GM18498 (cell line): Measurements from ENCODE around the gene FYB2.

Experiments used
- ATAC-seq: cut with Tn5 transposase; IDR thresholded peaks from one replicate; pipeline ENCODE4 v1.9.1; 2021; ENCODE audit warnings: mild to moderate bottlenecking, moderate library complexity; ENCODE audit not compliant: unreplicated experiment

Gene FYB2

DNA sequence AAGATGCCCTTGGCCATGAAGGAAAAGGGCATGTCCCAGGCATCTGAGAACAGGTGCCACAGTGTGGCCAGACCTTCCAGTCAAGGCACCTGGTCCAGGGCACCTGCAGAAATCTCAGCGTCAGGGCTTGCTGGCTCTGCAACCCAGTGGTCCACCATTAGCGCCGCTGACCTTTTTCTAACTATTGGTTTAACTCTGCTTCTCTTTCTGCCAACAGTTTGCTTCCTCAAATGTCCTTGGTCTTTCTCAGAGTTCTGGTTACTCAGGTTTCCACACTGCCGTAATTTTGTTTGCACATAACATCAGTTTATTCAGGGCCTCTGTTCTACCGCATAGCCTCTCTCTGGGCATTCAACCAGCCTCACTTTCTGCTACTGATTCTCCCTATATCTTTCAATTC lies 16.5 kb upstream of the FYB2 start:
- ATAC-seq = no peak

DNA sequence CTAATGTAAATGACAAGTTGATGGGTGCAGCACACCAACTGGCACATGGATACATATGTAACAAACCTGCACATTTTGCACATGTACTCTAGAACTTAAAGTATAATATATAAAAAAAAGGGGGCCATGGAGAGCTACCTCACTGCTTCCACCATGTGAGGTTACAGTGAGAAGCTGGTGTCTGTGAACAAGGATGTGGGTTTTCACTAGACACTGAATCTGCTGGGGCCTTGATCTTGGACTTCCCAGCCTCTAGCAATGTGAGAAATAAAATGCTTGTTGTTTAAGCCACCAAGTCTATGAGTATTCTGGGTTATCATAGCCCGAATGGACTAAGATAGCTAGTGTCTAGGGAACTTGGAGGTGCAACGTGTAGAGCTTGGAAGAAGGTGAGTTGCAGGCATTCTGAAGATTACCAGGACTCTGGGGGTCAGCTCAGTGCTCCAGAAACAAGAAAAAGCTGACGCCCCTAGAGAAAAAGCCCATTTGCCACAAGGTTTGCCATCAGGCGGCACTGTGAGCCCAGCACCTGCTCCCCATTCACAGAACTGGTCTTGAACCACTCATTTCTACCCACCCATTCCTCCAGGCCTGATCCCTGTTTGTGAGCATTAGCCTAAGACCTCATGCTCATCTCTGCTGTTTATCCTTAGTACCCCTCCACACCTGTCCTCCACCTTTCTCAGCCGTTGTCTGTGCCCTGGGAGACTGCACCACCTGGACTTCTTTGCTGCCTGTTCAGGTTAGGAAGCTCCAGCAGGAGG lies 15.1 kb upstream of the FYB2 start:
- no peak for ATAC-seq

DNA sequence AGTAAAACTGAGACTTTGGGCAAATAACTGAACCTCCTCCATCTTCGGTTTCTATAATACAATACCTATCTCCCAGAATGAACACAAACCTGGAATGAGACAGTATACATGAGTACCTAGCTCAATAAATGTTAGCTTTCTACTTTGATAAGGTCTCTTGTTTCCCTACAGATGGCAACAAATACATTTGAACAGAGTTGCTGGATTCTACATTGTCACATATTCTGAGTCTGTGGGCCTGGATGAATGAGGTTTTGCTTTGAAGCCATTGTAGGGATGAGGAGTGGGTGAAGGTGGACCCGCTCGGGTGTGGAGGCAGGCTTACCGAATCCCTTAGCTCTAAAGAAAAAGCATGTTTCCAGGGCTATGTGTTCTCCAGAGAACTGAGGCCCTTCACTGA lies 13.9 kb upstream of the FYB2 start:
- ATAC-seq = no peak

DNA sequence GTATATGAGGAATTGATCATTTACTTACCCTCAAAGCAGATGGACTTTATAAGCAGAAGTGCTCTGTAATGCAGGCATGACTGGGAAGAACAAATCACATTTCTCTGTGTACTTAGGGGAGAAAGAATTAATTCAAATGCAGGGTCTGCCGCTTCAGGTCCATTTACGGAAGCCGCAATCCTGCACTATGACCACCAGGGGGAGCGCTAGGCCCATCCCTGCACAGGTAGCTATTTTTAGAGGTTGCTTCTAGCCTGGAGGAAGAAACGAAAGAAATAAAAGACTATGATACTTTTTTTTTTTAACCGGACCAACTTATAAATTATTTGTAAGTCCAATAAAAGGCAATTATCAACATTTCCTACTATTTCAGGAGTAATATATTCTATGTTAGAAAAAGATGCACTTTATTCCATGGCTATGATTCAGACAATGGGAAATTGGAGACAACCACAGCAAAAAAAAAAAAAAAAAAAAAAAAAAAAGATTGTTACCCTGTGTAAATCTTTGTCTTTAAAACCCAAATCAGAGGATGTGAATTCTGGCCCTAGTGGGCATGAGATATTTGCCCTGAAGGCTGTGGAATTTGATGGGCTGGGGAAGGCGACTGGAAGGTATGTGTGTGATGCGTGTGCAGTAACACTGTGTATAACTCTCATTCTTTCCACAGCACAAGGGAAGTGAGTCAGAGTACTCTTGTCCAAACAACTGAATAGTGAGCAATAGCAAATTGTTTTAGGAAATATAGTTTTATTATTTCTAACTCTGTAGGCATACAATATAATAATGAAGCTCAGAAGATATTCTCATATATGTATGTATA lies 12.9 kb upstream of the FYB2 start:
- ATAC-seq = peak; percentile 71

DNA sequence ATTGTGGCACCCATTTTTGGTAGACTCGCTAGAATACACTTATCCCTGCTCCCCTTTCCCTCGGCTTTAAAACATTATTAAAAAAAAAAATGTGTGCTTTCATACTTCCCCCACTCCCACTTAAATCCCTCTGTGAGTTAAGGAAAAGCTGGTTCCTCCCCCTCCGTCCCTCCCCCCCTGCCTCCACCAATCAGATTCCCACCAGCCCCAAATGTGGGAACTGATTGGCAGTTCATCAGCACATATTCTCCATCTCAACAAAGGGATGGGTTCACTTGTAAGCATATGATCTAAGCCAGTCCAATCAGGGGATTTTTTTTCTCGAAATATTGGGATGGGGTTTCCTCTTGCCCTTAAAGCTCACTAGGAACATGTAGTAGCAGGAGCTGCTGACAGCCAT lies 10.8 kb upstream of the FYB2 start:
- no peak for ATAC-seq

DNA sequence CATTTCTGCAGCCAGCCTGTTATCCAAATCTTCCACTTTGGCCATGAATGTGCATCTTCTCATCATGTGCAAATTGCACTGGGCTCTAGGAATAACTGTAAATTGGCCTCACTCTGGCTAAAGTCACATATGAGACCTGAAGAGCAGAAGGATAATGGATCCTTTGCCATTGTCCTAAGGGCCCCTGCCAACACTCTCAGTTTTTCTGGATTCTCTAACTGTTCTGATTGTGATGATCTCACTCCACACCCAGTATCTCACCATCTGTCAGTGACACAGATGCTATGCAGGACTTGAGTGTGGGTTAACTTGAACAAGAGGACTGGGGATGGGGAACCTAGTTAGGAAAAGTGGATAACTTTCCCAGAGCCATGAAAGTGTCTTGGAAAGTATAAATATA lies 8.5 kb upstream of the FYB2 start:
- ATAC-seq = no peak

DNA sequence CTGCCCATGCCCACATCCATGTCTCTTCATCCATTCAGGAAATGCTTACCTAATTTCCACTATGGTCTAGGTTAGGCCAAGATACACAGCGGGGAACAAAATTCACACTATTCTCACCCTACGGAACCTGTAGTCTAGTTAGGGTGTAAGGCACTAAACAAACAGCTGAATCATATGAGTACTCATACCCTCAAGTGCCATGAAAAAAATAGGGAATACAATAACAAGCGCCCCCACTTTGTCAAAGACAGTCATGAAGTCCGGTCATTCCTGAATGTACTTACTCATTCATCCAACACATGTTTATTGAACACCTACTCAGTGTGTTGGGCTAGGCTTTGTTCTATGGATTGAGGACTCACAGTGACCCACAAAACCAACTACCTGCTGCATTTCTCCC lies 6.2 kb upstream of the FYB2 start:
- ATAC-seq = no peak

DNA sequence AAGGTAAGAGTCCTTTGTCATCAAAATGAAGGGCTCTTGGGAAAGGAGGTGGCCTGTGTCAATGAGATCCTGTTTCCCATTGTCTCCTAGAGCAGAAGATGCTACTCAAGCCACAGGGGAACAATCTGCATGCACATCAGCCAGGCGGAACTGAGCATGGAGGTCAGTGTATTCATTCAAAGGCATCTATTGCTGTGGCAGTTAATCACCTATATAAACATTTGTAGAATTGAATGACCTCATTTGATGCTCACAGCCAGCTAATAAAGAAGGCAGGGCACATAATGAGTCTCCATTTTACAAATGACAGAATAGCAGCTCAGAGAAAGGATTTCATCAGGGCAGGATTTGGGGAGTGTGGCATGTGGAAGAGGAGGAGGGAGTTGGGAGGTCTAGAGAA lies 5.7 kb upstream of the FYB2 start:
- no peak for ATAC-seq

DNA sequence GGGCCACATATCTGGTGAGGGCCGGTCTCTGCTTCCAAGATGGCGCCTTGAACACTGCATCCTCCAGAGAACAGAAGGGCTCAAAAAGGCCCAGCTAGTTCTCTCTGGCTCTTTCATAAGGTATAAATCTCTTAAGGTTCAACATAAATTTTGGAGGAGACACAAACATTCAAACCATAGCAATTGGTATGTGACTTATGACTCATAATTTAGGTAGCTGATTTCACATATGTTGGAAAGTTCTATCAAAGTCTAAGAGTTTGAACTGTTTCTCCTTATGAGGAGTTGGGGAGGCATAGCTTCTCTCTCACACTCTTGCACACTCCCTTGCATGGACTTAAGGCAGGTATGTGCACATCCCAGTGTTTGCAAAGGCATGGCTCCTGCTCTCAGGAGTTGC lies 5.1 kb upstream of the FYB2 start:
- no peak for ATAC-seq

DNA sequence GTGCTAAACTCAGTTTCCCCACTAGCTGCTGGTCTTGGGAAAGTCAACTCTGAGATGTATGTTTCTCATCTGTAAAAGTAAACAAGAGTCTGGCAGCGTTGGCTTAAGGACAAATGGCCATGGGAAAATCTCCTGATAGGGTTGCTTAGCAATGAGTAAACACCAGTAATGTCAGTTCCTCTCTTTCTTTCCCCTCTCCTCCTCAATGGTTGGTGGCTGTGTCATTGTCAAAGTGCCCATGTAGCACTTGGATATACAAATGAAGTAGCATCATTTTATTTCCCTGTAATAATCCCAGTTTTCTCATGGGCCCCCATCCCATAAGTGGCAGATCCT lies 2.2 kb upstream of the FYB2 start:
- ATAC-seq = no peak

DNA sequence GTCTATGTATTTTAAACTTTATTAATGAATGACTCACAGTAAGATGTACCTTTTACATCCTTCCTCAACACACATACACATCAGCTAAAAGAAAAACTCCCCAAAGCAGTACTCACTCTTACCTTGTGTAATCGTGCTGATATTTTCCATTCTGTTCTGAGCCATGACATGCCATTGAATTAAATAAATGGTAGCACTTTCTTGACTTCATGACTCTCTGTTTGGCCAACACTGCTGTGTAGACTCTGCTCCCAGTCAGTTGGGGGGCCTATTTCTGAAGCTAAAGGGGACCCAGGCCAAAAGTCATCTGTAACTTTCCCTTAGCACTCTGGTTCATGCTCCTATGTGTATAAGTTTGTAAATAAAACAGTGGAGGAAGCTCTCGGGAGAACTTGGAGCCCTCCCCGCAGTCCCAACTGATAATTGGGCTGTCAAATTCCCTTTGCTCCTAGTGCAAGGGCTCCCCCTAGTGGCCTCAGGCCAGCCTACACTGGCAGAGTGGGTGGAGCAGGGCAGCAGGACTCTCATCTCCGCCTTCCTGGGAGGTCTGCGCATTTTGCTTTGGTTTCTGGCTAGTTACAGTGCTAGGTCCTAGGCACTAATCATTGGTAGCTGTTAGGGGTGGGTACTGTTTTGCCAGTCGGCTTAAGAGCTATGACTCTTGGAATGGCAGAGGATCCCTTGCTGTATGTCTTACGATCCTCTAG lies 1.7 kb upstream of the FYB2 start:
- ATAC-seq = peak; percentile 87

DNA sequence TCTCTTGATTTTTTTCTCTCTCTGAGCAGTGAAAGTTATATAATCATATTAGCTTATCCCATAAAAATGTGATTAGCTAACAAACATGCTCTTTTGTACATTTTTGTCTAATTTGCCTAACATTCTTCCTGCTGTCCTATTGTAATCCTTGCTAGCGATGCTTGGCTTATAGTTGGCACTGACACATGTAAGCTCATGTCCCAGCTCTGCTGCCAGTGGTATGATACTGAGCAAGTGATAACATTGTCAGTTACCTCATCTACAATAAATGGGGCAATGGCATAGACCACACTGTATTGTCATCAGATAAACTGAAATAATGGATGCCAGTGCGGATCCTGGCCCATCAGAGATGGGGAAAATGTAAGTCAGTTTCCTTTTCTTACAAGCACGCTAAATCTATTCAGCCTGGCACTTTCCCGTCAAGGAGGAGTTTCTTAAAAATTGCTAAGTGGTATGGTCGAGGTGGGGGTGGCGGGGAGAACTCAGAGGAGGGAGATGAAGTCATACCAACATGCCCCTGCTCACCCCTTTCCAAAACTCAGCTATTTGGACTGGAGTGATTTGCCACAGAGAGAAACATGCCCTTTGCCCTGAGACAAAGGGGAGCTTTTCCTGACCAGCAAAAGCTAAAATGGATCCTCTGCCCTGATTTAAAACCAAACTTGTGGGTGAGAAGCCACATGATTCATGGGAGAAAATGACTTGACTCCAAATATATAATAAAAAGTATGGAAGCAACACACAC lies 1.3 kb downstream of the FYB2 start:
- no peak for ATAC-seq

DNA sequence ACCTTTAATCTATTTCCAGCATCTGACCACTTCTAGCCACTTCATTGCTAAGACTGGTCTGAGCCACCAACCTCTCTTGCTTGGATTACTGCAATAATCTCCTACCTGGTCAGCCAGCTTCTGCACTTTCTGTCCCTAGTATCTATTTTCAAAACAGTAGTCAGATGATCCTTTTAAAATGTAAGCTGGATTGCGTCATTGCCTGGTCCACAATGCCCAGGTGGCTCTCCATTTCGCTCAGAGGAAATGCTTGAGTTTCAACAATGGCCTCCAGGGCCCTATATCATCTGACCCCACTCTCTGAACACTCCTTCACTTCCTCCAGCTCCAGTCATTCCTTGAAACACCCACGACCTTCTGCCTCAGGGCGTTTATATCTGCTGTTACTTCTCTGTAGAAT lies 2.3 kb downstream of the FYB2 start:
- no peak for ATAC-seq

DNA sequence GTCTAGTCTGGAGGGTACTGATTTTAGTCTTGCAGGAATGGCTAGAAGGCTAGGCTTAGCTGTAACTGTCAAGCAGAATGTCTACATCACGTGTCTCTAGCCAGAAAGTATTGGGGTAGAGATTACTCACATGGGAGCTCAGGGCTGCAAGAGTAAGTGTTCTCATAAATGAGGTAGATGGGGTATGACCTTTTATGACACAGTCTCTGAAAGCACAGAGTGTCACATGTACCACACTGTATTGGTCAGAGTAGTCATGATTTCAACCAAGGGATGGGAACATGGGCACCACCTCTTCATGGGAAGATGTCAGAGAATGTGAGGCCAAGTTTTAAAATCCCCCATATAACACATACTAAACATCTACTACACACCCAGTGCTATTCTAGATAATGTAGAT lies 2.9 kb downstream of the FYB2 start:
- ATAC-seq = no peak

DNA sequence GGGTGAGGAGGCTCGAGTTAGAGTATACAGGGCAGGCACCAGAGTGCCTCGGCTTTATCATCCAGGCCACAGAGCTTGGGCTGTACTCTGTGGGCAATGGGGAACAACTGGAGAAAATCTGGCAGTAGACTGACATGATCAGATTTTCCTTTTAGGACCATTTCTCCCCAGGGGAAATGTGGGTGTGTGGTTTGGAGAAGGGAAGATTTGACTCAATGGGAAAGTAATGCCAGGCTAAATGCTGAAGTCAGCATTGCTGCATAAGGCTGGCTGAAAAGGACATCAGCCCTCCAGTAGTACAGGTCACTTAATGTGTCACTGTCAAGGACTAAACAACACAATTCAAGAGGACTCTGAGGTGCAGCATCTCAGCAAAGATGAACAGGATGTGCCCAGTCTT lies 5.0 kb downstream of the FYB2 start:
- ATAC-seq = no peak

DNA sequence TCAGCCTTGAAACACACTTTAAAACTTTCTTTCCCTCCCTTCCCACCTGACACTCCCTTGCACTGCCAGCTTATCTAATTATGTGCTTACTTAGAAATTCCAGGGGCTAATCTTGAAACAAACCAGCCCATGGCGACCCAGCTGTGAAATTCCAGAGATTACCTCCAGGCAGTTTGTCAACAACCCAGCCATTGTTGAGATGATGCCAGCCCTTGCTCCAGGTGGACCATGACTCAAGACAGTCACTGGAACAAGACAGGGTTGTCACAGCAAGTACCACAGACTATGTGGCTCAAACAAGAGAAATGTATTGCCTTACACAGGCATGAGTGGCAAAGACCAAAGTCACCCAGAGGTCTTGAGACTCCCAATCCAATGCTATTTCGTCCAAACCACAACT lies 7.9 kb downstream of the FYB2 start:
- ATAC-seq = no peak

DNA sequence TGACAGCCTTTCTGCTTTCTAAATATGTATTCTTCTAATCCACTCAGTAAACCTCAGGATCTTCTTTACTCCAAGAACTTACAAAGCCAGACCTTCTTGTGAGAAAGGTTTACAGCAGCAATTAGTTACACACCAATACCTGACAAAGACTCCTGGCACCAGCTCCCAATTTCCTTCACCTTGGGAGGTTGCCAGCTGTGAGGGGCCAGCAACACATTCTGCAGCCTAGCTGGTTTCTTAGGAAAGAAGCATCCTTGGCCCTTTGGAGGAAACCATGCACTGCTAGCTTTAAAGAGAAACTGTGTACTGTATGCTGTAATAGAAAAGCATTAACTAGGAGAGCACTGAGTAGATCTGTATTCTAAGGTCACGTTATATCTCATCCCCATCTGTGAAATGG lies 10.8 kb downstream of the FYB2 start:
- ATAC-seq = no peak

DNA sequence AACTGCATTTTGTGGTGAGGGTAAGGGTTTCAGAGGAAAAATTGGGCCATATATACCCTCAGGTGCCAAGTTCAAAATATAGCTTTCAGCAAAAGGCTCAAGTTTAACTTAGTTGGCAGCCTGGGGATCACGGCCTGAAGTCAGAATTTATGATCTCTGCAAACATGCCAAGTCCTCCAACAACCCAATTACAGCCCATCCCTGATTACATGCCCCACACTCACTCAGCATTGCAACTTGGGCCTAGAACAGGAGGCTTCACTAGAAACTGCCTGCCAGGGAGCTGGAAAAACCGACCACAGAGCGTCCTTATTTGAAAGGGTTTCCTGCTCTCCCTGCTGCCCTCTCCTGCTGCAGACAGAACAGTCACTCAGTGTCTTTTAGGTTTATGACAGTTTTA lies 12.4 kb downstream of the FYB2 start:
- no peak for ATAC-seq

DNA sequence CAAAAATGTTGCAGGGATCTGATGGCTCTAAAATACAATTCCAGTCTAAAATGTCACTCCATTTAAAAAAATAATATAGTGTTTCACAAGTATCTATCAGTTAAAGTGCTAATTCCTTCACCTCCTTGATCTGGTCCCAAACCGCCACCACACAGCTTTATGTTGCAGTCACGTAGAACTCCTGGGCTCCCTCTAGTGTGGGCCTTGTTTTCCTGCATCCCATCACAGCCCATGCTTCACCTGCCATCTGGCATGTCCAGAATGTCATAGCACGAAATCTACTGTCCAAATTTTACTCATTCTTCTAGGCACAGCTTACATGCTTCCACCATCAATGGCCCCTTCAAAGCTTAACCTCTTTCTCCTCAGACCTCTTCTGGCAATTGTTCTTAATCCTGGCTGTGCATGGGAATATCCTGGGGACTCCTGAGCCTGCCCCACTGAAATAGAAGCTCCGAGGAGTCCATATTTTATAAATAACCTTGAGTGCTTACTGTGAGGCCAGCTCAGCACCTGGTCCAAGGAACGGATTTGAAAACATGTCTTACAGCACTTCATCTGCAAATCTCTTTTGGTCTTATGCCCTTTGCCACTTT lies 15.5 kb downstream of the FYB2 start:
- peak; percentile 85 for ATAC-seq

DNA sequence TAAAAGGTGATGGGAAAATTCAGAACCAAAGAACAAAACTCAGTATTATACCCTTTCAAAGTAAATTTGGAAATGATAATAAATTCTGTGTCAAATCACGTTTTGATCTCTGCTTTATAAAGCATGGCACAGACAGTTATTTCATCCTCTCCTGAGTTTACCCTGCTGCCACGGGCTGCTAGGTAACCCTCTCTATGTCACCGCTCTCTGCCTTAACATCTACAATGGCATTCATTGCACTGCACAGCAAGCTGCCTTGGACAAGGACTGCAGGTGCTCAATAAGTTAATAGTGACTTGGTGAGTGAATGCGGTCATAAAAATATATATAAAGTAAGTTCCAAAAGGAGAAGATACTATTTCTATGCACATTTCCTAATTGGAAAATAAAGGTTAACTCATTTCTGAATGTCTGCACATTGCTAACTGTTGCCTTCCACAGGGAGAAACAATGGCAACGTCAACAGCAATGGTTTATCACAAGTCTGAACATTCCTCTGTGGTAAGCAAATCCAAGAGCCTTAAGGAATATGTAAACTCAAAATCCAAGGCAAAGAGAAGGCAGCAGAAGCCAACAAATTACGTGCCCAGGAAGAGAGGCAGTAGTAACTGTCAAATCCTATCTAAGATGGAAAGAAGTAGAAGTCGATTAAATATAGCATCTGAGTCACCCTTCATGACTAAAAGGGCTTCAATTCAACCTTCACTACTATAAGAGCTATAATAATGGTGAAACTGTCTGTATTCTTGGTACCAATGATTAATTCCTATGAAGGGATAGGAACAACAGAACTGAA lies 19.4 kb downstream of the FYB2 start:
- no peak for ATAC-seq
